Mononuclear cell (primary cell): ENCODE data around the gene ARF1. TPM values are rescaled to one million over a fixed set of nuclear protein-coding genes. Genes with fewer than 3 reads are reported as not detected.
A peak's percentile ranks its signal among the peaks of the same experiment; 100 is the strongest.

Experiments used
- H3K27me3 ChIP-seq: 2 replicates; pipeline ENCODE4 v1.6.0; 2011; ENCODE audit warnings: low read length, control low read depth; ENCODE audit not compliant: insufficient read depth
- H3K4me1 ChIP-seq: 2 replicates; pipeline ENCODE4 v1.5.1; 2011; ENCODE audit warnings: mild to moderate bottlenecking, low read length, control low read depth; ENCODE audit not compliant: insufficient read depth
- H3K4me3 ChIP-seq: 2 replicates; pipeline ENCODE4 v1.5.1; 2011; ENCODE audit warnings: mild to moderate bottlenecking, low read length, moderate library complexity
- H3K9me3 ChIP-seq: 2 replicates; pipeline ENCODE4 v1.5.1; 2011; ENCODE audit warnings: low read depth, mild to moderate bottlenecking, control low read depth, low read length
- total RNA-seq: library from RNA; depleted of rRNA; stranded (reverse); fragments of >200 nt; gene quantifications from one replicate; pipeline ENCODE4 v1.2.3, GENCODE V29; 2012

The ARF1 gene
- total RNA-seq, 1 donor = 218 TPM

DNA sequence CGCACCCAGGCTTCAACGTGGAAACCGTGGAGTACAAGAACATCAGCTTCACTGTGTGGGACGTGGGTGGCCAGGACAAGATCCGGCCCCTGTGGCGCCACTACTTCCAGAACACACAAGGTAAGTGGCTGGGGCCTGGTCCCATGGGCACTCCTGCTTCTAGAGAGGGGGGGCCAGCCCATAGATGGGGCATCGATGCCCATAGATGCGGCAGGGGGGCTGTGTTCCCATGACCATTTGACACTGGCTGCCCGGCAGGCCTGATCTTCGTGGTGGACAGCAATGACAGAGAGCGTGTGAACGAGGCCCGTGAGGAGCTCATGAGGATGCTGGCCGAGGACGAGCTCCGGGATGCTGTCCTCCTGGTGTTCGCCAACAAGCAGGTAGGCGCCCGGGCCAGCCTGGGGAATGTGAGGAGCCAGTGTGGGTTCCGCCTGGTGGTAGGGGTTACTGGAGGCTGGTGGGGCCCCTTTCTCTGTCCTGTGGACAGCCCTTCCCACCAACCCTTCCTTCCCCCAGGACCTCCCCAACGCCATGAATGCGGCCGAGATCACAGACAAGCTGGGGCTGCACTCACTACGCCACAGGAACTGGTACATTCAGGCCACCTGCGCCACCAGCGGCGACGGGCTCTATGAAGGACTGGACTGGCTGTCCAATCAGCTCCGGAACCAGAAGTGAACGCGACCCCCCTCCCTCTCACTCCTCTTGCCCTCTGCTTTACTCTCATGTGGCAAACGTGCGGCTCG lies 15.0 kb downstream of the ARF1 start:
- Histone ChIP-seq H3K4me3 (no peak overlapping the region), H3K27me3 (no peaks in the 10 kb centered on the region), H3K4me1 (peaks cover 32% of the 10 kb centered on the region), H3K9me3 (no peaks in the 10 kb centered on the region)

DNA sequence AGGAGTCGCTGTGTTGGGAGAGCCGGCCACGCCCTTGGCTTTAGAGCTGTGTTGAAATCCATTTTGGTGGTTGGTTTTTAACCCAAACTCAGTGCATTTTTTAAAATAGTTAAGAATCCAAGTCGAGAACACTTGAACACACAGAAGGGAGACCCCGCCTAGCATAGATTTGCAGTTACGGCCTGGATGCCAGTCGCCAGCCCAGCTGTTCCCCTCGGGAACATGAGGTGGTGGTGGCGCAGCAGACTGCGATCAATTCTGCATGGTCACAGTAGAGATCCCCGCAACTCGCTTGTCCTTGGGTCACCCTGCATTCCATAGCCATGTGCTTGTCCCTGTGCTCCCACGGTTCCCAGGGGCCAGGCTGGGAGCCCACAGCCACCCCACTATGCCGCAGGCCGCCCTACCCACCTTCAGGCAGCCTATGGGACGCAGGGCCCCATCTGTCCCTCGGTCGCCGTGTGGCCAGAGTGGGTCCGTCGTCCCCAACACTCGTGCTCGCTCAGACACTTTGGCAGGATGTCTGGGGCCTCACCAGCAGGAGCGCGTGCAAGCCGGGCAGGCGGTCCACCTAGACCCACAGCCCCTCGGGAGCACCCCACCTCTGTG lies 15.9 kb downstream of the ARF1 start:
- no peaks in the 10 kb centered on the region for H3K27me3 ChIP-seq
- H3K4me1 ChIP-seq = peaks cover 29% of the 10 kb centered on the region
- no peak overlapping the region for H3K4me3 ChIP-seq
- no peaks in the 10 kb centered on the region for H3K9me3 ChIP-seq

DNA sequence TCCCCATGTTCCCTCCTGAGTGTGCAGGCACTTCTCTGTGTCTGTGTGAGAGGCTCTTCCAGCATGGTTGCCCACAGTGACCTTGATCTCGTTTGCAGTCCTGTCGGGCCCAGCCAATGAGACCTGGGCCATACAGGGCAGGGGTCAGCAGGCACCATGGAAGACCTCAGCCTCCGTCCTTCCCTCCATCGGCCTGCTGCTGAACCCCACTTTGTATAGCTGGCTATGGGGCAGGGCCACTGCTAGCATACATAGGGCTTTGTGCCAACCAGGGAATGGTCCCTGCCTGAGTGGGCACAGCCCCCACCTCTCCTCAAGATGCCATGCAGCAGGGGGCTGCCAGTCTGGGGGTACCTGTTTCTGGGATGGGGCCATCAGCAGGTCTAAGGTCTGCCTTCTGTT lies 16.8 kb downstream of the ARF1 start:
- Histone ChIP-seq H3K4me3 (no peak overlapping the region), H3K4me1 (peaks cover 37% of the 10 kb centered on the region)

DNA sequence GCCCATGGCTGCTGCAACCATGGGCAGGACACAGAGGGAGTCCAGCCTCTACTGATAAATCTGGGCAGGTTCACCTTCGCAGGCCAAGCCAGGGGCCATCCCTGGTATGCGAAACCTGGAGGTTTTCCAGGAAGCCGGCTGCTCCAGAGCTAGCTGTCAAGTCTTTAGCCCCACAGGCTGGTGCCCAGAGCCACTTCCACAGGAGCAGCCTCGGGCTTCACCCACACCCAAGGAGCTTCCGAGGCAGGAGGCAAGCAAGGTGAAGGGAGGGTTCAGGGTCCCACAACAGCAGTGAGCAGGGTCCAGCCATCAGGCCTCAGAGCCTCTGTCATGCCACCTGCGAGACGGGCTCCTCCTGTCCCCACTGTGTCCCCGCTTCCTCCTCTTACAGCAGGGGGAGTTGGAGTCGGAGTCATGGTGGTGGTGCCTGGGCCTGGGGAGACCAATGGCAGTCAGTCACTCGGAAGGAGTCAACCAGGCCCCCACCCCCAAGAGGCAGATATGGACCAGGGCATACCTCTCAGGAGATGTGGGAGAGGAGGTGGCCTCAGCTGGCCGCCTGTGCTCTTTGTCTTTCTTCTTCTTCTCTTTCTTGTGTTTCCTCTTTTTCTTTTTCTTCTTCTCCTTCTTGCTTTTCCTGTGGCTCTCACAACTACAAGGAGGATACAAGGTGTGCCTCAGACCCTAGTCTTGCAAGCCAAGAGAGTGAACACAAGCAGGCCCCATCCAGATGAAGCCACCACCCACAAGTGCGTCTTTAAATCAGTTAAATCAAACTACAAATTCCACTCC lies 18.5 kb downstream of the ARF1 start:
- Histone ChIP-seq H3K27me3 (no peaks in the 10 kb centered on the region), H3K9me3 (no peaks in the 10 kb centered on the region), H3K4me3 (no peak overlapping the region), H3K4me1 (peaks cover 30% of the 10 kb centered on the region)

More for the DNA sequence above, 16.8 kb downstream of the ARF1 start:
- no peaks in the 10 kb centered on the region for H3K27me3 ChIP-seq
- no peaks in the 10 kb centered on the region for H3K9me3 ChIP-seq

DNA sequence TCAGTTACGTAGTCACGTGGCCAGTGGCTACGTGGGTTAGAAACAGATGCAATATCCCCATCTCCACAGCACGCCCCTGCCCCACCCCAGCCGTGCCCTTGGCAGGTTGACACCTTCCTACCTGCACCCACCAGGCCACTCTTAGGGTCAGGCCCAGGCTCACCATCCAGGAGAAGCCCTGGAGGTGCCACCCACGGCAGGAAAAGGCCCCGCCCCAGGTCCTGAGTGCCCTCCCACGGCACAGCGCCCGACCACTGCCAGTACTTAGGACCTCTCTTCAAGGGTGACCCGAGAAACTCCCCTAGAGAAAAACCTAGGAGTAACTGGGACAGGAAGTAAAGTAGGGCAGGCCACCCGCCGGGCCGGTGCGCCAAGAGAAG lies 19.1 kb downstream of the ARF1 start:
- Histone ChIP-seq H3K4me3 (no peak overlapping the region), H3K9me3 (no peaks in the 10 kb centered on the region), H3K4me1 (peaks cover 30% of the 10 kb centered on the region)

DNA sequence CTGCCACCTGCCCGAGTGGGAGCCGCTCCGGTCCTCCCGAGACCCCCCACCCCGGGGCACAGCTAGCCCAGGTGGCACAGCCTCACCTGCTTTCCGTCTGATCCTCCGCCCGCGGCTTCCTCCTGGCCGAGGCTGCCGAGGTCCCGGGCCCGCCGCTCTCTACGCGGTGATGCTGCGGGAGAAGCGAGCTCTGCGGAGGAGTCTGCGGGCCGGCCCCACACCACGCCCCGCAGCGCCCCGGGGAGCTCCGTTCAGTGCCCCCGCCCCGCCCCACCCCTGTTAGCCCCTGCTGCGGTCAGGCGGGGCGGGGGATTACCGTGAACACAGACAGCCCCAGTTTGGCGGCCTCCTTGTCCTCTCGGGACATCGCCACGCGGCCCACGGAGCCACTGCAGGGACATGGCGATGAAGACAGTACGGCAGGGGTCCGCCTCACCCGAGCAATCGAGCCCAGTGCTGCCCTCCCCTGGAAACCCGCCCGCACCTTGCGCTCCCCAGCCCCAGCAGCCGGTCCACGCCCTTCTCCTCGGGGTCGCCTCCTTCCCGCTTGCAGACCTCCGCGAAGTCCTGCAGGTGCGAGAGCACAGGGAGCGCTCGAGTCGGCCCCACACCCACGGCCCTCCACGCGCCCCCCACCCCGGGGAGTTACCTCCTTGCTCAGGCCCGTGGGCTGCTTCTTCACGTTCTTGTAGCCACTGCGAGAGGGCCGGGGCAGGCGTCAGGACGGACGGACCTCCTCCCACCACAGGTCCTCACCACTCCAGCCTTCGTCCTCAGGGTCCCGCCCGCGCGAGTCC lies 19.7 kb downstream of the ARF1 start:
- H3K4me1 ChIP-seq = peaks cover 30% of the 10 kb centered on the region
- H3K27me3 ChIP-seq = no peaks in the 10 kb centered on the region
- H3K4me3 ChIP-seq = peak overlapping the region; percentile 90
- no peaks in the 10 kb centered on the region for H3K9me3 ChIP-seq

More for the DNA sequence above, 19.1 kb downstream of the ARF1 start:
- no peaks in the 10 kb centered on the region for H3K27me3 ChIP-seq

DNA sequence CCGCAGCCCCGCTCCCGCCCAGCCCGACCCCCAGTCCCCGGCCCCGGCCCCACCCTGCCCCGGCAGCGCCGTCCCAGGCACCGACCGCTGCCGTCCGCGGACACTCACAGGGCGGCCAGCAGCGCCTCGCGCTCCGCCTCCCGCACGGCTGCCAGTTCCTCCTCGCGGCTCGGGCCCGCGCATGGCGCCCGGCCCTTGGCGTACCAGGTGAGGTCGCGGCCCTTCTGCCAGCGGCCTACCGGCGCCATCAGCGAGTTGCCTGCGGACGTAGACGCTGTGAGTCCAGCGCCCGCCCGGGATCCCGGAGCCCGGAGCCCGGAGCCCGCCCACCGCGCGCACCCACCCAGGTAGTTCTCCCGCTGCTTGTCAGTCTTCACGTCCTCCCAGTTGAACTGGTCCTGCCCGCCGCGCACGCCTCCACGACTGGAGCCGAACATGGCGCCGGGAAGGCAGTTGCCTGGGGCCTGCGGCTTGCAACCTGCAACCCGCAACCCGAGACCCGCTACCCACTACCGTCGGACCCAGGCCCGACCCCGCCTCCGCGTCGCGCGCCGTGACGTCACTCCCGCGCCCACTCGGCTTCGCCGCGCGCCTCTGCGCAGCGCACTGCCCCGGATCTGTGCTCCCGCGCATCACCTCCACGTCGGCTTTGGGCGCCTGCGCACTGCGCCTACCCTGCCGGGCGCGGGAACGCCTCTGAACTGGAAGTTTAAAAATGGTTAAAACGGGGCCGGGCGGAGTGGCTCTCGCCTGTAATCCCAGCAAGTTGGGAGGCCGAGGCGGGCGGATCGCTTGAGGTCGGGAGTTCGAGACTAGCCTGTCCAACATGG lies 20.5 kb downstream of the ARF1 start, which contains the start of gene C1orf35:
Gene C1orf35 (minus strand): TSS at position 535 of the 830 bp plus-strand sequence. CDS start 98 bp downstream, at position 437.
- no peaks in the 10 kb centered on the region for H3K27me3 ChIP-seq
- no peaks in the 10 kb centered on the region for H3K9me3 ChIP-seq
- peaks cover 36% of the 10 kb centered on the region for H3K4me1 ChIP-seq
- H3K4me3 ChIP-seq = peak within 1 kb of the TSS; percentile 90

DNA sequence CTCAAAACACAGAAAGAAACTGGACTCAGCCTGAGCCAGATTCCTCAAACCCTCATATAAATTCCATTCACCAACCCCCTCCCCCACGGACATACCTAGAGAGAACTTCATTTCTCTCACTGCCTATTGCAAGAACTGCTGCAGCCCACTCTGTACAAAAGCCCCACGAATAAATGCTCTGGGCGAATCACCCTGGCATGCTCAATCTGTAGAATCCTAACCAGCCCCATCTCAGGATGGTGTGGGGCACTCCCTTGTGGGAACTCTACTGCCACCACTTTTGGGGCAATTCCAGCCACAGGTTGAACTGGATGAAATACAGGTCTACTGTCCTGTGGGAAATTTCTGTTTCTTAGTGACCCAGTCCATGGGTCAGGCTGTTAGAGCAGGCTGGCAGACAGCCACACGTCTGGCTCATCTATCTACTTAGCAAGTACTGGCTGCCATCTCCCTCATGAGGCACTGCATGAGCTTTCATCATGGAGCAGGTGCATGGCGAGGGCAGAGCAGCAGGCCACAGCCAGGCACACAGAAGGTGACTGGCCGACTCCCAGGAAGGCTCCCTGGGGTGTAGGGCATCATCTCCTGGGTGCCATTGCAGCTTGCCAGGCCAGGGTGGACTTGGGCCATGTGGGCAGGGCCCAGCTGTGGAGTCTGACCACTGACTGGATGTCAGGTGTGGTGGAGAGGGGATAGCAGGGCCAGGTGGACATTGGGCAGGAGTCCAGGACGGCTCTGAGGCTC lies 22.2 kb downstream of the ARF1 start:
- no peaks in the 10 kb centered on the region for H3K27me3 ChIP-seq
- no peak overlapping the region for H3K4me3 ChIP-seq
- H3K9me3 ChIP-seq = no peaks in the 10 kb centered on the region
- peaks cover 48% of the 10 kb centered on the region for H3K4me1 ChIP-seq

DNA sequence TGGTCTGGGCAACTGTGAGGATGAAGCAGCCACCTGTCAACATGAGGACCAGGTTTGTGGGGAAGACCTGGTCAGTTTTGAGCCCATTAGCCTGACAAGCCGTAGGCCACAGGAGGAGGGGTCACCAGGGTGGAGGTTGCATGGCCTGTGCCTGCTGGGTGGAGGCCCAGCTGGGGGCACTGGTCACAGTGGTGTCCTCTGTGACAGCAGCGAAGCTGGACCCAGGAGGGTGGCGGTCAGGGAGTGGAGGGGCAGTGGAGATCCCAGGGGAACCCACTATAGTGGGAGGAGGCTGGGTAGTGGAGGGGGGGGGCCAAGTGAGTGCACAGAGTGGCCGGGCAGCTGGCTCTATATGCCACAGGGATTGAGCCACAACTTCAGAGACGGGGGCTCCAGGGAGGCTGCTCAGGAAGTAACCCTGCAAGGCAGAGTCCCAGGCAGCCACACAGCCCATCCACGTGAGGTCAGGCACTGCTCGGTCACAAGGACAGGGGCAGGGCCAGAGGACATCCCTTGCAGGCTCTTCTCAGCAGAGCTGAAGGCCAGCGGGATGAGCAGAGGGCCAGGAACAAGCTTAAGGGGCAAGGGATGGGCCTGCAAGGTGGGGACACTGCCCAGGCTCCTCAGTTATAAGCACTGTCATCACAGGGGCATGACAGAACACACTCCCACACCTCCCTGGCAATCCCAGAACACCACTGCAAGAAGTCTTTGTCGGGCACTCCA lies 22.9 kb downstream of the ARF1 start:
- no peaks in the 10 kb centered on the region for H3K27me3 ChIP-seq
- peaks cover 53% of the 10 kb centered on the region for H3K4me1 ChIP-seq
- no peak overlapping the region for H3K4me3 ChIP-seq
- H3K9me3 ChIP-seq = no peaks in the 10 kb centered on the region

DNA sequence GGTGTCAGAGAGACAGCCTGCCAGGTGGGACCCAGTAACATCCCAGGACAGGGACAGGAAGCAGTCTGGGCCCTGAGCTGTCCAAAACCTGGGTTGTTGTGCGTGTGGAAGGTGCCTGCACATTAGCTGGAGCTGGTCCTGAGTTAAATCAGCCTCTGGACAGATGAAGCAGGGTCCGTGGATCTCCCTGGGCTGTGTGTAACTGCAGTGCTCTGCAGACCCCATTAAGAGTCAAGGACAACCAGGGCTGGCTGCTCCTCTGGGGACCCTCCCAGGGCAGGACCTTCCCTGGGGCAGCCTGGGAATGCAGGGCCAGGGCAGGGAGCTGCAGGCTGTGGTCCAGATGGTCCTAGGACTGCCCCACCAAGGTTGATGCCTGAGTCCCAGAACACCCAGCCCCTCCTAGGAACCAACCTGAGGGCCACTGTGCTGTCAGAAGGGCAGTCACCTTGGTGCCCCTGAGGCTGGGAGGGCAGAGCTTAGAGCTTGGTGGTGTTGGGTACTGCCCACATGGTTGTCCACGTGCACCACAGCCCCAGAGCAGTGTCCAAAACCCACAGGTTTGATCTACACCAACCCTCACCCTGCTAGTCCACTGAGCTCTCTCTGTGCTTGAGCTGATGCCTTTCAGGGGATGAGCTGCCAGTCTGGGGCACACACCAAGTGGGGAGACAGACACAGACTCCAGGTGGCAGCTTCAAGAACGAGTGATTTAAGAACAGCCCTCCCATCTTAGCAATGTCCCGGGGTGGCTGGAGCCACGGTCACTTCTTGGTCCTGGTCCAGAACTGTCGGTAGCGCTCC lies 23.7 kb downstream of the ARF1 start:
- H3K4me3 ChIP-seq = no peak overlapping the region
- H3K4me1 ChIP-seq = peaks cover 47% of the 10 kb centered on the region
- no peaks in the 10 kb centered on the region for H3K27me3 ChIP-seq
- no peaks in the 10 kb centered on the region for H3K9me3 ChIP-seq

DNA sequence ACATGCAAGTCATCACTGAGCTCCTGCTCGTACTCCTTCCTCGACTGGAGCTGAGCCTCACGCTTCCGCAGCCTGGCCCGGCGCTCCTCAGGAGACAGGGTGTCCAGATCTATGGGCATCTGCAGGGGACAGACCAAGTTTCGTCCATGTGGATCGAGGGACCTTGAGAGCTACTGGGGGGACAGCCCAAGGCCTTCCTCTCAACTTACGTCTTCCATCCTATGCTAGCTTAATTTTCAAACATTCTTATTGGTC lies 24.2 kb downstream of the ARF1 start:
- Histone ChIP-seq H3K27me3 (no peaks in the 10 kb centered on the region), H3K4me3 (no peak overlapping the region), H3K4me1 (peaks cover 41% of the 10 kb centered on the region), H3K9me3 (no peaks in the 10 kb centered on the region)

DNA sequence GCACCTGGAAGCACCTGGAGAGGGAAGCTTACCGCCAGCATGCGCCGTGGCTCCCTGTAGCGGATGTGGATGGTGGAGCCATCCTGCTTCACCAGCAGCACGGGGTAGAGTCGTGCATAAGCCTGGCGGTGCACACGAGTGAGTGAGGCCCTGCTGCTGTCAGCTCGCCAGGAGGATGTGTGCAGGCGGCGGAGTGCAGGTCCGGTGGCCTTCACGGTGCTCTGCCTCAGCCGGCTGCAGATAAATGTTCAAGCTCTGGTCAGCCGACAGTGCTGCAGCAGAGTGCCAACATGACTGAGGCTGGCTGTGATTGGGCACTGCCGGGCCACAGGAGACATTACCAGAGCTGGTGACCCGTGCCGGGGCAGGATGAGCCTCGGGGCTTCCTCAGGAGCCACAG lies 25.1 kb downstream of the ARF1 start:
- Histone ChIP-seq H3K4me1 (peaks cover 37% of the 10 kb centered on the region), H3K27me3 (no peaks in the 10 kb centered on the region), H3K9me3 (no peaks in the 10 kb centered on the region), H3K4me3 (no peak overlapping the region)
